Heart left ventricle (tissue), 16 donors: Measurements from ENCODE around the gene ITGB3BP. TPM values are rescaled to one million over a fixed set of nuclear protein-coding genes. Genes with fewer than 3 reads are reported as not detected.
"Not testable (repeated sequence)": the region's sequence is repeated elsewhere in the genome, so short reads cannot be mapped to it uniquely, and the experiment has no call there.

Experiments
- ATAC-seq, 4 donors: fragments of 200-7000 bp; cut with Tn5 transposase; one replicate each; pipeline ENCODE4 v1.9.1; 2020 to 2022; ENCODE audit warnings: moderate library complexity in 4 of 4, mild to moderate bottlenecking in 3 of 4, moderate number of reproducible peaks in 1 of 4
- DNase-seq, 5 donors: peaks; one replicate each; pipeline ENCODE4 v3.0.0-alpha.2; 2020
- H3K27ac ChIP-seq, 12 donors: fragments of 200-600 bp; sonication (generic) in 4 of 12; one replicate each; pipeline versions ENCODE4 v1.5.0 to v1.8.0; 2016 to 2022; ENCODE audit warnings: mild to moderate bottlenecking in 2 of 12
- H3K27me3 ChIP-seq, 9 donors: fragments of 200-600 bp; sonication (generic) in 2 of 9; one replicate each; pipeline versions ENCODE4 v1.5.1 to v1.8.0; 2016 to 2022; ENCODE audit warnings: mild to moderate bottlenecking in 3 of 9
- H3K36me3 ChIP-seq, 9 donors: fragments of 200-600 bp; sonication (generic) in 2 of 9; one replicate each; pipeline versions ENCODE4 v1.5.0 to v1.8.0; 2018 to 2022; ENCODE audit warnings: mild to moderate bottlenecking in 2 of 9
- H3K4me1 ChIP-seq, 12 donors: fragments of 200-600 bp; sonication (generic) in 4 of 12; one replicate each; pipeline versions ENCODE4 v1.5.0 to v1.8.0; 2016 to 2022; ENCODE audit warnings: mild to moderate bottlenecking in 3 of 12
- H3K4me3 ChIP-seq, 12 donors: fragments of 200-600 bp; sonication (generic) in 4 of 12; one replicate each; pipeline versions ENCODE4 v1.5.0 to v1.8.0; 2017 to 2022; ENCODE audit warnings: mild to moderate bottlenecking in 9 of 12, moderate library complexity in 4 of 12
- H3K9me3 ChIP-seq, 12 donors: fragments of 200-600 bp; sonication (generic) in 4 of 12; one replicate each; pipeline versions ENCODE4 v1.5.0 to v1.8.0; 2016 to 2022; ENCODE audit warnings: mild to moderate bottlenecking in 1 of 12
- POLR2A ChIP-seq, 2 donors: fragments of 450-650 bp; IDR thresholded peaks; one replicate each; pipeline ENCODE4 v1.6.1; 2017; ENCODE audit warnings: antibody characterized with exemption in 2 of 2, mild to moderate bottlenecking in 2 of 2, moderate library complexity in 2 of 2
- WGBS, 4 donors: extraction: QIAGEN DNeasy Blood & Tissue Kit in 2 of 4; methylation state at CpG; one replicate each; pipeline versions ENCODE4 v1.1.5 to v1.1.7; 2013 to 2018; 5-methylcytosine and 5-hydroxymethylcytosine counted together
- intact Hi-C, 10 donors: fragments of 100-400 bp; cut with DNase I; formaldehyde crosslinking; loops; one replicate each; pipeline versions ENCODE4 v1.11.1 to v1.14.2; 2022
- long read RNA-seq, 3 donors: library from polyadenylated mRNA; unstranded; transcript quantifications; one replicate each; pipeline ENCODE4 v2.0.0, GENCODE V29; 2020 to 2021
- polyA plus RNA-seq, 2 donors: library from polyadenylated mRNA; stranded (reverse); fragments of 200-250 nt; gene quantifications; one replicate each; pipeline ENCODE4 v1.2.3, GENCODE V29; 2013
- total RNA-seq, 9 donors: library from RNA; depleted of rRNA in 2 of 9; stranded (reverse); fragments of >200 nt in 2 of 9; fragmentation: NEBNext Ultra II Directional in 3 of 9; extraction: Animal tissue kit (Norgen Biotek cat#: 25700) in 3 of 9; gene quantifications; one replicate each; pipeline versions ENCODE4 v1.1.0 to v1.2.4, GENCODE V29; 2016 to 2023
- TF ChIP-seq, protein P1 (sequence below), 12 donors: fragments of 200-600 bp; sonication (generic) in 4 of 12; IDR thresholded peaks; one replicate each; pipeline versions ENCODE4 v1.5.0 to v1.8.0; 2018 to 2022; ENCODE audit warnings: antibody characterized with exemption in 12 of 12, mild to moderate bottlenecking in 5 of 12
- donor health status: ischemic (EF 13 %, LVEDD 7.1; RV severe dilation, severe dysfunction).
- donor health status: healthy with polysubstance abuse.
- donor health status: DM: no; HTN: yes; CAD: no.
- donor health status: DM: no; HTN: no; CAD: no.
- donor health status: ischemic (EF 25% LVEDD 6.9; RV normal size, moderate dysfunction).
- donor health status: ischemic (EF 25% LVEDD 5.7; RV mildly dilated, moderate dysfunction).
- donor health status: healthy.
- donor health status: DM: yes; HTN: yes; CAD: no.
- donor health status: ischemic (EF 35%, LVEDD 5.7; RV mildly dilated, moderate dysfunction).
- donor health status: nonischemic (EF 11% LVEDD 7.7; RV severe dilation, severe dysfunction).
- donor health status: DM: yes; HTN: yes; CAD: no.
- donor health status: PGD.
- donor health status: ischemic (EF 29% LVEDD 5.4; RV normal size, mild dysfunction).
- donor health status: nonischemic (EF 23%, LVEDD 6.1; RV moderate dilation, normal function).

The ITGB3BP gene
- total RNA-seq (10 to 100 TPM in 5 of 9 donors, 1 to 10 TPM in 4; 2.0 to 17.2 (median 10.1) TPM), polyA plus RNA-seq (1 to 10 TPM; 5.8 to 6.4 TPM)
- long read RNA-seq, donor 1, partial matches to known transcripts, result 2 of 8 reads
- long read RNA-seq, donor 1, other reads (novel, unspliced or antisense), result 2 of 8 reads
- long read RNA-seq, donor 2, partial matches to known transcripts, result 0 of 1 reads
- long read RNA-seq, donor 2, other reads (novel, unspliced or antisense), result 0 of 1 reads
- long read RNA-seq, donor 3, partial matches to known transcripts, result 0 of 3 reads
- long read RNA-seq, donor 3, other reads (novel, unspliced or antisense), result 0 of 3 reads

GRCh38 chr1:63522891-63523728 lies at the start of gene ITGB3BP, which contains the start of gene EFCAB7:
Gene ITGB3BP (minus strand): TSS chr1:63523225. CDS start chr1:63523133, 92 bp downstream.
Gene EFCAB7 (plus strand): TSS chr1:63523525. CDS start chr1:63525573, 2,048 bp downstream.
- Histone ChIP-seq H3K4me3 (peak within 1 kb of the TSS; percentile 44 to 91 (median 71)), H3K9me3 (no peaks in the 10 kb centered on the region), H3K27ac (peak within 1 kb of the TSS; percentile 41 to 97 (median 90)), H3K36me3 (peaks cover 0 to 21% (median 6%) of the 10 kb centered on the region in 9 donors), H3K27me3 (no peaks in the 10 kb centered on the region), H3K4me1 (peaks cover 0 to 29% (median 10%) of the 10 kb centered on the region in 12 donors)
- DNase-seq, result peak; percentile 81 to 91 (median 83)
- TF ChIP-seq, protein P1, sequence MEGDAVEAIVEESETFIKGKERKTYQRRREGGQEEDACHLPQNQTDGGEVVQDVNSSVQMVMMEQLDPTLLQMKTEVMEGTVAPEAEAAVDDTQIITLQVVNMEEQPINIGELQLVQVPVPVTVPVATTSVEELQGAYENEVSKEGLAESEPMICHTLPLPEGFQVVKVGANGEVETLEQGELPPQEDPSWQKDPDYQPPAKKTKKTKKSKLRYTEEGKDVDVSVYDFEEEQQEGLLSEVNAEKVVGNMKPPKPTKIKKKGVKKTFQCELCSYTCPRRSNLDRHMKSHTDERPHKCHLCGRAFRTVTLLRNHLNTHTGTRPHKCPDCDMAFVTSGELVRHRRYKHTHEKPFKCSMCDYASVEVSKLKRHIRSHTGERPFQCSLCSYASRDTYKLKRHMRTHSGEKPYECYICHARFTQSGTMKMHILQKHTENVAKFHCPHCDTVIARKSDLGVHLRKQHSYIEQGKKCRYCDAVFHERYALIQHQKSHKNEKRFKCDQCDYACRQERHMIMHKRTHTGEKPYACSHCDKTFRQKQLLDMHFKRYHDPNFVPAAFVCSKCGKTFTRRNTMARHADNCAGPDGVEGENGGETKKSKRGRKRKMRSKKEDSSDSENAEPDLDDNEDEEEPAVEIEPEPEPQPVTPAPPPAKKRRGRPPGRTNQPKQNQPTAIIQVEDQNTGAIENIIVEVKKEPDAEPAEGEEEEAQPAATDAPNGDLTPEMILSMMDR (IDR thresholded peaks at IDR 0.05), result no peak
- peak in 1 of 2 donors; percentile 38 for TF ChIP-seq POLR2A (IDR thresholded peaks at IDR 0.05)
- intact Hi-C loops, result loop anchor here in 3 of 10 donors (10.0 kb wide), 2 partner anchors 158 to 678 kb away; partner anchors contain the start of gene ALG6 (in 2 of the 3)
- ATAC-seq, result peak; percentile 85 to 96 (median 96)
- 0 to 1% (median 0%) methylated on average over 43 to 50 of the region's 50 CpGs for WGBS, 4 donors

- not testable (repeated sequence) for H3K27me3 ChIP-seq, H3K4me1 ChIP-seq, DNase-seq, H3K27ac ChIP-seq, H3K4me3 ChIP-seq, H3K9me3 ChIP-seq, ATAC-seq
- 89 to 94% (median 92%) methylated on average over 8 of the region's 8 CpGs for WGBS, 4 donors
- H3K36me3 ChIP-seq, result peaks cover 0 to 12% (median 0%) of the 10 kb centered on the region in 9 donors
- intact Hi-C loops, result loop anchor here in 3 of 10 donors (10.0 kb wide), 1 partner anchor 672 kb away; no protein-coding TSS in a partner anchor
Observed at GRCh38 chr1:63572686-63573085, 49.7 kb upstream of the ITGB3BP start.

DNA sequence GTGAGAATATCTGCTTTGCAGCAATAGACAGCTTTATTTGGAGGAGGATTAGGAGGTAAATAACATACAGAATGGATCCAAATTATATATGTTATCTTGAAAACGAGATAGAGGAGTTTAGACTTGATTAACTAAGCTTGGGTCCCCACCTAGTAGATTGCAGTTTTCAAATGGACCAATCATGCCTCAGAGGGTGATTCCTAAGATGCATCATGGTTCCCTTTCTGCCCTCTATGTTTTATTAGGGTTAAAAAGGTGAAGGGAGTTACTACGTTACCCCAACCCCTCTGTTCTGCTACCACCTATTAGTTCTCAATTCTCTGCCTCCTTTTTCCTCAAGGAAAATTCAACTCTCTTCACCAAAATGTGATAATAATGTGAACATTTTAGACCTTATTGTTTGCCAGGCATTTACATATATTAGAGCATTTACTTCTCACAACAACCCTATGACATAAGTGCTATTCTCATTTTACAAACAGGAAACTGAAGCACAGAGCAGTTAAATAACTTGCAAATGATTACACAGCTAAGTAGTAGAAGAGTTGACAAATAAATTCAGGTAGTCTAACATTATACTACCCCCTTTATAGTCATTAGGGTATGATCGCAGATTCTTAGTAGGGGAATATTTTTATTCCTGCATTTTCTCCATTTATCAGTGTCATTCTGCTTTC lies 46.8 kb upstream of the ITGB3BP start:
- Histone ChIP-seq H3K4me3 (no peak overlapping the region), H3K27me3 (no peaks in the 10 kb centered on the region), H3K36me3 (peaks cover 0 to 12% (median 0%) of the 10 kb centered on the region in 9 donors), H3K27ac (no peak overlapping the region), H3K4me1 (no peaks in the 10 kb centered on the region), H3K9me3 (no peaks in the 10 kb centered on the region)
- 82 to 89% (median 84%) methylated on average over 3 of the region's 3 CpGs for WGBS, 4 donors
- DNase-seq (no peak), ATAC-seq (no peak)
- intact Hi-C loops, result loop anchor here in 3 of 10 donors (10.0 kb wide), 1 partner anchor 675 kb away; no protein-coding TSS in a partner anchor
- no peak for TF ChIP-seq POLR2A (IDR thresholded peaks at IDR 0.05)
- TF ChIP-seq, protein P1 (IDR thresholded peaks at IDR 0.05), result no peak

DNA sequence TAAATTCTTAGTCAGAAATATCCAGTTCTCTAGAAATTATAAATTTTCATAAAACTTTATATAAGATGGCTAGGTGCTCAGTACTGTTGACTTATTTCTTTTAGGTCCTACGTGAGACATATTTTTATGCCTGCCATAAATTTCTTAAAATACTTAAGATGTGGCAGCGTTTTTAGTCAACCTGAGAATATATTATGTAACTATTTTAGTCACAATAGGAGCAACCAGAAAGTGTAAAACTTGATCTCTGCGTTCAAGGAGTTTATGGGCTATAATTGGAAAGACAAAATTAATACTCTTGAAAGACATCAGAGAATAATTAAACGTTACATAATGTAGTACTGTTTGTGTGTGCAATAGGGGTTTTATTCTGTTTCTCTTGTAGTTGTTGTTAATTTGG lies 46.0 kb upstream of the ITGB3BP start:
- Histone ChIP-seq H3K27ac (no peak overlapping the region), H3K27me3 (no peaks in the 10 kb centered on the region), H3K9me3 (no peaks in the 10 kb centered on the region), H3K4me3 (no peak overlapping the region), H3K4me1 (no peaks in the 10 kb centered on the region), H3K36me3 (peaks cover 0 to 14% (median 0%) of the 10 kb centered on the region in 9 donors)
- DNase-seq (no peak), ATAC-seq (no peak)
- 92 to 94% (median 93%) methylated on average over 4 of the region's 4 CpGs for WGBS, 4 donors
- intact Hi-C loops, result no loop called here
- TF ChIP-seq, protein P1 (IDR thresholded peaks at IDR 0.05), result no peak
- no peak for TF ChIP-seq POLR2A (IDR thresholded peaks at IDR 0.05)
